ENCODE results near the gene SLC25A30. TPM values are rescaled to one million over a fixed set of nuclear protein-coding genes. Genes with fewer than 3 reads are reported as not detected.

The SLC25A30 gene
- total RNA-seq, 2 donors from 2014 or later: 12.6 to 14.2 TPM

- WGBS: 35% methylated on average over 4 of the region's 4 CpGs
- no peaks in the 10 kb centered on the region for H3K36me3 ChIP-seq
- H3K9me3 ChIP-seq: no peaks in the 10 kb centered on the region
- H3K4me3 ChIP-seq: no peak overlapping the region
- TF ChIP-seq POLR2A (IDR thresholded peaks at IDR 0.05) (no peak), POLR2AphosphoS5 (IDR thresholded peaks at IDR 0.05) (no peak)
- TF ChIP-seq, protein P1, sequence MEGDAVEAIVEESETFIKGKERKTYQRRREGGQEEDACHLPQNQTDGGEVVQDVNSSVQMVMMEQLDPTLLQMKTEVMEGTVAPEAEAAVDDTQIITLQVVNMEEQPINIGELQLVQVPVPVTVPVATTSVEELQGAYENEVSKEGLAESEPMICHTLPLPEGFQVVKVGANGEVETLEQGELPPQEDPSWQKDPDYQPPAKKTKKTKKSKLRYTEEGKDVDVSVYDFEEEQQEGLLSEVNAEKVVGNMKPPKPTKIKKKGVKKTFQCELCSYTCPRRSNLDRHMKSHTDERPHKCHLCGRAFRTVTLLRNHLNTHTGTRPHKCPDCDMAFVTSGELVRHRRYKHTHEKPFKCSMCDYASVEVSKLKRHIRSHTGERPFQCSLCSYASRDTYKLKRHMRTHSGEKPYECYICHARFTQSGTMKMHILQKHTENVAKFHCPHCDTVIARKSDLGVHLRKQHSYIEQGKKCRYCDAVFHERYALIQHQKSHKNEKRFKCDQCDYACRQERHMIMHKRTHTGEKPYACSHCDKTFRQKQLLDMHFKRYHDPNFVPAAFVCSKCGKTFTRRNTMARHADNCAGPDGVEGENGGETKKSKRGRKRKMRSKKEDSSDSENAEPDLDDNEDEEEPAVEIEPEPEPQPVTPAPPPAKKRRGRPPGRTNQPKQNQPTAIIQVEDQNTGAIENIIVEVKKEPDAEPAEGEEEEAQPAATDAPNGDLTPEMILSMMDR (IDR thresholded peaks at IDR 0.05): no peak
- peaks cover 10% of the 10 kb centered on the region for H3K4me1 ChIP-seq (replicated peaks)
- no peak for DNase-seq (ENCODE audit: low spot score)
- no peaks in the 10 kb centered on the region for H3K27me3 ChIP-seq (replicated peaks; ENCODE audit: insufficient read depth)
- H3K27ac ChIP-seq: no peak overlapping the region
- intact Hi-C loops (cut with DNase I): no loop called here
Measured at GRCh38 chr13:45411221-45411620, 7.0 kb downstream of the SLC25A30 start.

GRCh38 chr13:45410466-45410865 is 7.7 kb downstream of the SLC25A30 start:
- TF ChIP-seq POLR2A (IDR thresholded peaks at IDR 0.05): no peak
- TF ChIP-seq, protein P1 (IDR thresholded peaks at IDR 0.05): no peak
- TF ChIP-seq POLR2AphosphoS5 (IDR thresholded peaks at IDR 0.05): no peak
- Histone ChIP-seq H3K27ac (no peak overlapping the region), H3K27me3 (replicated peaks; ENCODE audit: insufficient read depth) (no peaks in the 10 kb centered on the region), H3K4me3 (no peak overlapping the region), H3K9me3 (no peaks in the 10 kb centered on the region), H3K36me3 (no peaks in the 10 kb centered on the region), H3K4me1 (replicated peaks) (peaks cover 10% of the 10 kb centered on the region)
- DNase-seq (ENCODE audit: low spot score): no peak
- intact Hi-C loops (cut with DNase I): no loop called here
- WGBS: 93% methylated on average over 12 of the region's 12 CpGs

DNA sequence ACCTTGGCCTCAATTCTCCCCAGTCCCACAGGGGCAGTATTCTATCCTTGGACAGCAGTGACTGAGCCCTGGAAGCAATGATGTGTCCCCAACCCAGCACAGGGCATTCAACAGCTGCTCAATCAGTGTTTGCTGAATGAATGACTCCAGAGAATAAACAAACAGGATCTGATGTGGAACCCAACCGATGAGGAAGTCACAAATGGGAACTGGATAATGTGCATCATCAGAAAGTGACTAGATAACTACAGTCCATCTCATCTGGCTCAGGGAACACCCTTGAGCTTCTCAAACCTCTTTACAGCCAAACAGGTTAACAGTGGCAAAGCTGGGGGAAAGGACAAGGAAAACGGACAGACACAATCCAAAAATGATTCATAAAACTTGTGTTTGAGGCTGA is 8.2 kb downstream of the SLC25A30 start:
- no peak for DNase-seq (ENCODE audit: low spot score)
- peaks cover 0 to 3% of the 10 kb centered on the region in 2 donors for H3K36me3 ChIP-seq
- no peak overlapping the region for H3K27ac ChIP-seq
- TF ChIP-seq, protein P1 (IDR thresholded peaks at IDR 0.05): no peak
- no peak for TF ChIP-seq POLR2AphosphoS5 (IDR thresholded peaks at IDR 0.05)
- TF ChIP-seq POLR2A (IDR thresholded peaks at IDR 0.05): no peak
- no peaks in the 10 kb centered on the region for H3K27me3 ChIP-seq (replicated peaks; ENCODE audit: insufficient read depth)
- intact Hi-C loops (cut with DNase I): no loop called here
- H3K9me3 ChIP-seq: no peaks in the 10 kb centered on the region
- 71% methylated on average over 2 of the region's 2 CpGs for WGBS
- H3K4me3 ChIP-seq: no peak overlapping the region
- H3K4me1 ChIP-seq (replicated peaks): peaks cover 7% of the 10 kb centered on the region

GRCh38 chr13:45406421-45406820 is 11.8 kb downstream of the SLC25A30 start:
- 68% methylated on average over 3 of the region's 3 CpGs for WGBS
- peaks cover 0 to 4% of the 10 kb centered on the region in 2 donors for H3K36me3 ChIP-seq

GRCh38 chr13:45403081-45403480 is 15.1 kb downstream of the SLC25A30 start:
- WGBS: 90% methylated on average over 3 of the region's 3 CpGs
- H3K4me1 ChIP-seq (replicated peaks): no peaks in the 10 kb centered on the region
- no peak overlapping the region for H3K4me3 ChIP-seq
- TF ChIP-seq POLR2AphosphoS5 (IDR thresholded peaks at IDR 0.05) (no peak), POLR2A (IDR thresholded peaks at IDR 0.05) (no peak)
- TF ChIP-seq, protein P1 (IDR thresholded peaks at IDR 0.05): no peak
- H3K9me3 ChIP-seq: no peaks in the 10 kb centered on the region
- no peak overlapping the region for H3K27ac ChIP-seq
- intact Hi-C loops (cut with DNase I): no loop called here
- H3K36me3 ChIP-seq: peaks cover 0 to 4% of the 10 kb centered on the region in 2 donors
- DNase-seq (ENCODE audit: low spot score): no peak
- no peaks in the 10 kb centered on the region for H3K27me3 ChIP-seq (replicated peaks; ENCODE audit: insufficient read depth)

More at GRCh38 chr13:45406421-45406820, 11.8 kb downstream of the SLC25A30 start:
- H3K4me3 ChIP-seq: no peak overlapping the region
- no peaks in the 10 kb centered on the region for H3K9me3 ChIP-seq
- no peak for TF ChIP-seq POLR2AphosphoS5 (IDR thresholded peaks at IDR 0.05)
- TF ChIP-seq, protein P1 (IDR thresholded peaks at IDR 0.05): no peak
- TF ChIP-seq POLR2A (IDR thresholded peaks at IDR 0.05): no peak
- no peaks in the 10 kb centered on the region for H3K4me1 ChIP-seq (replicated peaks)
- H3K27ac ChIP-seq: no peak overlapping the region
- DNase-seq (ENCODE audit: low spot score): no peak
- intact Hi-C loops (cut with DNase I): no loop called here
- no peaks in the 10 kb centered on the region for H3K27me3 ChIP-seq (replicated peaks; ENCODE audit: insufficient read depth)

Measured in prostate gland (tissue), 2 donors.